Astrocyte (in vitro differentiated cells and primary cell): ENCODE results near the gene ELMO1.

Experiments used
- EZH2 ChIP-seq: IDR thresholded peaks from 2 replicates; pipeline ENCODE4 v1.6.1; 2012; ENCODE audit warnings: mild to moderate bottlenecking, low read length, inconsistent platforms; ENCODE audit not compliant: insufficient read depth
- TF ChIP-seq, protein P1 (sequence below): IDR thresholded peaks from 2 replicates; pipeline ENCODE4 v1.5.1; 2011; ENCODE audit warnings: low read depth, mild to moderate bottlenecking, inconsistent platforms, low read length, moderate library complexity; ENCODE audit not compliant: insufficient read depth

DNA sequence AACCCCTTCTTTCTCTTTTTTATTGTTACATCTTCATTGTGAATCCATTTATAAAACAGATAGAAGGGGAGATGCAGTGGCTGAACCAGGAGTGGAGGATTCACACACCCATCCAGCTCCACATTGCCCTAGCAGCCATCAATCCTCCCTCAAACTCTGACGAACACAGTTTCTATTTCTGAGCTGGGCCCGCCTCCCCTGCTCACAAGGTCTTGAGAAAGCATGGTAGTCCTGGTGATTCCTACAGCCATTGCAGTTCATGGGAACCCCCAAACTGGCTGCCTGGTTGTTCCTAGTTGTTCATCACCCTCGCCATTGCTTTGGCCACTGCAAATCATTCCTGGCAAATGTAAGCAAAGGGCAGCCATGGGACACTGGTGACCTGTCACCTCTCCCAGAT is 465.9 kb downstream of the ELMO1 start:
- TF ChIP-seq, protein P1, sequence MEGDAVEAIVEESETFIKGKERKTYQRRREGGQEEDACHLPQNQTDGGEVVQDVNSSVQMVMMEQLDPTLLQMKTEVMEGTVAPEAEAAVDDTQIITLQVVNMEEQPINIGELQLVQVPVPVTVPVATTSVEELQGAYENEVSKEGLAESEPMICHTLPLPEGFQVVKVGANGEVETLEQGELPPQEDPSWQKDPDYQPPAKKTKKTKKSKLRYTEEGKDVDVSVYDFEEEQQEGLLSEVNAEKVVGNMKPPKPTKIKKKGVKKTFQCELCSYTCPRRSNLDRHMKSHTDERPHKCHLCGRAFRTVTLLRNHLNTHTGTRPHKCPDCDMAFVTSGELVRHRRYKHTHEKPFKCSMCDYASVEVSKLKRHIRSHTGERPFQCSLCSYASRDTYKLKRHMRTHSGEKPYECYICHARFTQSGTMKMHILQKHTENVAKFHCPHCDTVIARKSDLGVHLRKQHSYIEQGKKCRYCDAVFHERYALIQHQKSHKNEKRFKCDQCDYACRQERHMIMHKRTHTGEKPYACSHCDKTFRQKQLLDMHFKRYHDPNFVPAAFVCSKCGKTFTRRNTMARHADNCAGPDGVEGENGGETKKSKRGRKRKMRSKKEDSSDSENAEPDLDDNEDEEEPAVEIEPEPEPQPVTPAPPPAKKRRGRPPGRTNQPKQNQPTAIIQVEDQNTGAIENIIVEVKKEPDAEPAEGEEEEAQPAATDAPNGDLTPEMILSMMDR = no peak
- TF ChIP-seq EZH2 = no peak
